Activated CD4-positive, CD25-positive, alpha-beta regulatory T cell treated with anti-CD3 and anti-CD28 coated beads, Interleukin-2, amount 50 U/mL, for 16 hours (primary cell): ENCODE results near the gene ZDHHC14.
"Not testable (repeated sequence)": the region's sequence is repeated elsewhere in the genome, so short reads cannot be mapped to it uniquely, and the experiment has no call there.

ENCODE experiments used
- DNase-seq: peaks from one replicate; pipeline ENCODE4 v3.0.0-alpha.2; 2020; ENCODE audit warnings: low read depth, low spot score

The ZDHHC14 gene

GRCh38 chr6:157569543-157569942 lies 188.6 kb downstream of the ZDHHC14 start:
- DNase-seq: no peak

GRCh38 chr6:157570104-157570503 lies 189.1 kb downstream of the ZDHHC14 start:
- no peak for DNase-seq

- DNase-seq: no peak
These were observed 189.8 kb downstream of the ZDHHC14 start for GRCh38 chr6:157570752-157571151.

- DNase-seq: no peak
These were observed 190.3 kb downstream of the ZDHHC14 start for GRCh38 chr6:157571269-157571668.

- no peak for DNase-seq
These were observed 191.0 kb downstream of the ZDHHC14 start for GRCh38 chr6:157571950-157572349.

GRCh38 chr6:157574851-157575424 lies 193.9 kb downstream of the ZDHHC14 start:
- no peak for DNase-seq

GRCh38 chr6:157575436-157576145 lies 194.6 kb downstream of the ZDHHC14 start:
- no peak for DNase-seq

- DNase-seq: not testable (repeated sequence)
These were observed 196.0 kb downstream of the ZDHHC14 start for GRCh38 chr6:157576991-157577390.

- DNase-seq: not testable (repeated sequence)
These were observed 197.5 kb downstream of the ZDHHC14 start for GRCh38 chr6:157578527-157578926.

GRCh38 chr6:157579467-157580031 lies 198.6 kb downstream of the ZDHHC14 start:
- no peak for DNase-seq

GRCh38 chr6:157584036-157584435 lies 203.0 kb downstream of the ZDHHC14 start:
- no peak for DNase-seq

- no peak for DNase-seq
These were observed 204.5 kb downstream of the ZDHHC14 start for GRCh38 chr6:157585274-157586087.

GRCh38 chr6:157586088-157586414 lies 205.1 kb downstream of the ZDHHC14 start:
- DNase-seq: no peak

GRCh38 chr6:157586476-157587126 lies 205.6 kb downstream of the ZDHHC14 start:
- DNase-seq: no peak

GRCh38 chr6:157587127-157587926 lies 206.3 kb downstream of the ZDHHC14 start:
- no peak for DNase-seq

- DNase-seq: not testable (repeated sequence)
These were observed 209.7 kb downstream of the ZDHHC14 start for GRCh38 chr6:157590654-157591053.

- no peak for DNase-seq
These were observed 211.6 kb downstream of the ZDHHC14 start for GRCh38 chr6:157592541-157592940.

GRCh38 chr6:157592980-157593379 lies 212.0 kb downstream of the ZDHHC14 start:
- DNase-seq: no peak

GRCh38 chr6:157593596-157593995 lies 212.6 kb downstream of the ZDHHC14 start:
- no peak for DNase-seq

GRCh38 chr6:157594292-157594691 lies 213.3 kb downstream of the ZDHHC14 start:
- no peak for DNase-seq

- no peak for DNase-seq
These were observed 214.8 kb downstream of the ZDHHC14 start for GRCh38 chr6:157595768-157596167.
